Measurements from ENCODE around the gene LARP4.

LARP4 gene

GRCh38 chr12:50504798-50505674, 104.4 kb downstream of the LARP4 start, which contains the start of gene DIP2B:
Gene DIP2B, plus strand, starts transcription at chr12:50504985. Its CDS starts 156 bp downstream, at chr12:50505141.
- Histone ChIP-seq H3K9me3 (ENCODE audit: insufficient read depth, low read depth, low read length) (no peaks in the 10 kb centered on the region), H2AK5ac (ENCODE audit: low read length) (peak within 1 kb of the TSS; percentile 73), H3K79me2 (ENCODE audit: control insufficient read depth, insufficient read depth, low read length, poor library complexity) (peaks cover 17% of the 10 kb centered on the region), H3K9ac (ENCODE audit: low read length) (peak within 1 kb of the TSS; percentile 97), H3K4me3 (ENCODE audit: low read depth, low read length) (peak within 1 kb of the TSS; percentile 96), H2BK120ac (ENCODE audit: insufficient read depth, low read length, poor library complexity) (peak within 1 kb of the TSS; percentile 93), H4K91ac (ENCODE audit: low read depth, low read length) (peak within 1 kb of the TSS; percentile 98), H2BK12ac (ENCODE audit: low read length) (peak within 1 kb of the TSS; percentile 47), H3K27ac (ENCODE audit: low read depth, low read length) (peak within 1 kb of the TSS; percentile 88), H4K12ac (ENCODE audit: low read depth, low read length) (peak within 1 kb of the TSS; percentile 90), H3K14ac (ENCODE audit: low read length) (peak within 1 kb of the TSS; percentile 96), H3K4ac (ENCODE audit: low read depth, low read length) (peak within 1 kb of the TSS; percentile 99), H3K4me2 (ENCODE audit: low read length) (peak within 1 kb of the TSS; percentile 83), H2BK5ac (ENCODE audit: low read depth, low read length, poor library complexity) (peak within 1 kb of the TSS; percentile 95), H4K8ac (ENCODE audit: low read depth, low read length) (peak within 1 kb of the TSS; percentile 92), H3K23ac (ENCODE audit: low read length) (no peak within 1 kb of the TSS), H3K79me1 (ENCODE audit: low read length) (peaks cover 14% of the 10 kb centered on the region), H3K4me1 (ENCODE audit: control insufficient read depth in 1 of 2, insufficient read depth in 2 of 2, low read length in 2 of 2) (peaks cover 3 to 11% of the 10 kb centered on the region in 2 experiments), H3K18ac (ENCODE audit: low read length) (peak within 1 kb of the TSS; percentile 85), H2AFZ (ENCODE audit: insufficient read depth, low read length, poor library complexity) (peak within 1 kb of the TSS; percentile 68), H3K36me3 (ENCODE audit: control insufficient read depth in 1 of 2, insufficient read depth in 2 of 2, low read length in 2 of 2) (no peaks in the 10 kb centered on the region), H3K27me3 (ENCODE audit: insufficient read depth, low read length) (no peaks in the 10 kb centered on the region)
- WGBS (ENCODE audit: extremely low coverage, insufficient coverage, insufficient read length) = no CpG with 5 or more reads among the region's 77 CpGs
- peak; percentile 94 to 97 for DNase-seq

- WGBS (ENCODE audit: extremely low coverage, insufficient coverage, insufficient read length) = no CpG with 5 or more reads among the region's 11 CpGs
- no peaks in the 10 kb centered on the region for H3K27me3 ChIP-seq (ENCODE audit: insufficient read depth, low read length)
Measured at GRCh38 chr12:50505675-50506530, 105.2 kb downstream of the LARP4 start.

GRCh38 chr12:50506753-50507473, 106.2 kb downstream of the LARP4 start:
- Histone ChIP-seq H4K8ac (ENCODE audit: low read depth, low read length) (no peak overlapping the region), H3K4ac (ENCODE audit: low read depth, low read length) (peak overlapping the region; percentile 15), H3K79me2 (ENCODE audit: control insufficient read depth, insufficient read depth, low read length, poor library complexity) (peaks cover 20% of the 10 kb centered on the region), H4K12ac (ENCODE audit: low read depth, low read length) (no peak overlapping the region), H3K36me3 (ENCODE audit: control insufficient read depth in 1 of 2, insufficient read depth in 2 of 2, low read length in 2 of 2) (no peaks in the 10 kb centered on the region), H3K9ac (ENCODE audit: low read length) (no peak overlapping the region), H3K27ac (ENCODE audit: low read depth, low read length) (peak overlapping the region; percentile 16), H4K91ac (ENCODE audit: low read depth, low read length) (no peak overlapping the region), H3K23ac (ENCODE audit: low read length) (no peak overlapping the region), H2BK120ac (ENCODE audit: insufficient read depth, low read length, poor library complexity) (no peak overlapping the region), H3K79me1 (ENCODE audit: low read length) (peaks cover 14% of the 10 kb centered on the region), H3K4me2 (ENCODE audit: low read length) (peak overlapping the region; percentile 57), H3K27me3 (ENCODE audit: insufficient read depth, low read length) (no peaks in the 10 kb centered on the region), H3K4me3 (ENCODE audit: low read depth, low read length) (no peak overlapping the region), H2BK5ac (ENCODE audit: low read depth, low read length, poor library complexity) (no peak overlapping the region), H3K18ac (ENCODE audit: low read length) (no peak overlapping the region), H2AFZ (ENCODE audit: insufficient read depth, low read length, poor library complexity) (no peak overlapping the region), H2AK5ac (ENCODE audit: low read length) (no peak overlapping the region), H3K9me3 (ENCODE audit: insufficient read depth, low read depth, low read length) (no peaks in the 10 kb centered on the region), H3K4me1 (ENCODE audit: control insufficient read depth in 1 of 2, insufficient read depth in 2 of 2, low read length in 2 of 2) (peaks cover 3 to 11% of the 10 kb centered on the region in 2 experiments), H2BK12ac (ENCODE audit: low read length) (no peak overlapping the region), H3K14ac (ENCODE audit: low read length) (no peak overlapping the region)
- no peak for DNase-seq
- no CpG with 5 or more reads among the region's 2 CpGs for WGBS (ENCODE audit: extremely low coverage, insufficient coverage, insufficient read length)

More at GRCh38 chr12:50505675-50506530, 105.2 kb downstream of the LARP4 start:
- peaks cover 18% of the 10 kb centered on the region for H3K79me2 ChIP-seq (ENCODE audit: control insufficient read depth, insufficient read depth, low read length, poor library complexity)
- H4K8ac ChIP-seq (ENCODE audit: low read depth, low read length) = peak overlapping the region; percentile 92
- peaks cover 14% of the 10 kb centered on the region for H3K79me1 ChIP-seq (ENCODE audit: low read length)
- H4K91ac ChIP-seq (ENCODE audit: low read depth, low read length) = peak overlapping the region; percentile 98
- H3K9ac ChIP-seq (ENCODE audit: low read length) = peak overlapping the region; percentile 97
- peak overlapping the region; percentile 95 for H2BK5ac ChIP-seq (ENCODE audit: low read depth, low read length, poor library complexity)
- H2BK12ac ChIP-seq (ENCODE audit: low read length) = peak overlapping the region; percentile 7
- H3K4me2 ChIP-seq (ENCODE audit: low read length) = peak overlapping the region; percentile 83
- peaks cover 3 to 11% of the 10 kb centered on the region in 2 experiments for H3K4me1 ChIP-seq (ENCODE audit: control insufficient read depth in 1 of 2, insufficient read depth in 2 of 2, low read length in 2 of 2)
- H3K14ac ChIP-seq (ENCODE audit: low read length) = peak overlapping the region; percentile 96
- H2BK120ac ChIP-seq (ENCODE audit: insufficient read depth, low read length, poor library complexity) = peak overlapping the region; percentile 93
- peak overlapping the region; percentile 90 for H4K12ac ChIP-seq (ENCODE audit: low read depth, low read length)
- DNase-seq = peak in 1 of 2 donors; percentile 18
- peak overlapping the region; percentile 68 for H2AFZ ChIP-seq (ENCODE audit: insufficient read depth, low read length, poor library complexity)
- H3K4ac ChIP-seq (ENCODE audit: low read depth, low read length) = peak overlapping the region; percentile 99
- H3K18ac ChIP-seq (ENCODE audit: low read length) = peak overlapping the region; percentile 85
- H3K9me3 ChIP-seq (ENCODE audit: insufficient read depth, low read depth, low read length) = no peaks in the 10 kb centered on the region
- peak overlapping the region; percentile 73 for H2AK5ac ChIP-seq (ENCODE audit: low read length)
- no peak overlapping the region for H3K23ac ChIP-seq (ENCODE audit: low read length)
- H3K27ac ChIP-seq (ENCODE audit: low read depth, low read length) = peak overlapping the region; percentile 88
- no peaks in the 10 kb centered on the region for H3K36me3 ChIP-seq (ENCODE audit: control insufficient read depth in 1 of 2, insufficient read depth in 2 of 2, low read length in 2 of 2)
- peak overlapping the region; percentile 96 for H3K4me3 ChIP-seq (ENCODE audit: low read depth, low read length)

- Histone ChIP-seq H2BK120ac (ENCODE audit: insufficient read depth, low read length, poor library complexity) (no peak overlapping the region), H2AK5ac (ENCODE audit: low read length) (no peak overlapping the region), H3K18ac (ENCODE audit: low read length) (no peak overlapping the region), H3K4ac (ENCODE audit: low read depth, low read length) (peak overlapping the region; percentile 91), H3K9ac (ENCODE audit: low read length) (no peak overlapping the region), H3K27ac (ENCODE audit: low read depth, low read length) (peak overlapping the region; percentile 16), H2AFZ (ENCODE audit: insufficient read depth, low read length, poor library complexity) (no peak overlapping the region), H3K14ac (ENCODE audit: low read length) (no peak overlapping the region), H3K27me3 (ENCODE audit: insufficient read depth, low read length) (no peaks in the 10 kb centered on the region), H3K79me1 (ENCODE audit: low read length) (peaks cover 14% of the 10 kb centered on the region), H4K12ac (ENCODE audit: low read depth, low read length) (no peak overlapping the region), H4K8ac (ENCODE audit: low read depth, low read length) (no peak overlapping the region), H3K36me3 (ENCODE audit: control insufficient read depth in 1 of 2, insufficient read depth in 2 of 2, low read length in 2 of 2) (no peaks in the 10 kb centered on the region), H3K23ac (ENCODE audit: low read length) (no peak overlapping the region), H3K79me2 (ENCODE audit: control insufficient read depth, insufficient read depth, low read length, poor library complexity) (peaks cover 20% of the 10 kb centered on the region), H2BK12ac (ENCODE audit: low read length) (no peak overlapping the region), H3K4me3 (ENCODE audit: low read depth, low read length) (no peak overlapping the region), H3K4me2 (ENCODE audit: low read length) (peak overlapping the region; percentile 57), H2BK5ac (ENCODE audit: low read depth, low read length, poor library complexity) (no peak overlapping the region), H4K91ac (ENCODE audit: low read depth, low read length) (peak overlapping the region; percentile 43), H3K4me1 (ENCODE audit: control insufficient read depth in 1 of 2, insufficient read depth in 2 of 2, low read length in 2 of 2) (peaks cover 3 to 11% of the 10 kb centered on the region in 2 experiments), H3K9me3 (ENCODE audit: insufficient read depth, low read depth, low read length) (no peaks in the 10 kb centered on the region)
- no CpG with 5 or more reads among the region's 11 CpGs for WGBS (ENCODE audit: extremely low coverage, insufficient coverage, insufficient read length)
- DNase-seq = no peak
Measured at GRCh38 chr12:50507474-50507838, 106.8 kb downstream of the LARP4 start.

Measured in trophoblast cell (in vitro differentiated cells and primary cell).